Measurements from ENCODE around the gene NPB. TPM values are rescaled to one million over a fixed set of nuclear protein-coding genes. Genes with fewer than 3 reads are reported as not detected.

Gene NPB
- total and polyA plus RNA-seq, 2 of the 8 experiments (the other 6 are each of a cell fraction or from before 2014, with no cell fraction given), result 1.5 to 2.5 TPM

- TF ChIP-seq EZH2 (IDR thresholded peaks at IDR 0.05; ENCODE audit: low read depth, low read length, severe bottlenecking) (no peak), CHD1 (IDR thresholded peaks at IDR 0.05; ENCODE audit: low read depth, low read length) (no peak), KDM1A (IDR thresholded peaks at IDR 0.05; ENCODE audit: borderline replicate concordance, low read length) (no peak), BCL11A (IDR thresholded peaks at IDR 0.05; ENCODE audit: low read depth in 2 of 2, low read length in 2 of 2) (no peak), HDAC2 (IDR thresholded peaks at IDR 0.05; ENCODE audit: borderline replicate concordance in 1 of 2, low read depth in 2 of 2, low read length in 2 of 2) (no peak), NRF1 (IDR thresholded peaks at IDR 0.05; ENCODE audit: low read depth, low read length) (no peak), SP4 (IDR thresholded peaks at IDR 0.05; ENCODE audit: low read length) (no peak), JUND (IDR thresholded peaks at IDR 0.05; ENCODE audit: low read length) (no peak), CBX5 (IDR thresholded peaks at IDR 0.05; ENCODE audit: low read depth, low read length) (no peak)
These were observed 17.1 kb upstream of the NPB start (continued) for GRCh38 chr17:81884968-81885367.
